ENCODE results near the gene ZSWIM6.

ZSWIM6 gene

DNA sequence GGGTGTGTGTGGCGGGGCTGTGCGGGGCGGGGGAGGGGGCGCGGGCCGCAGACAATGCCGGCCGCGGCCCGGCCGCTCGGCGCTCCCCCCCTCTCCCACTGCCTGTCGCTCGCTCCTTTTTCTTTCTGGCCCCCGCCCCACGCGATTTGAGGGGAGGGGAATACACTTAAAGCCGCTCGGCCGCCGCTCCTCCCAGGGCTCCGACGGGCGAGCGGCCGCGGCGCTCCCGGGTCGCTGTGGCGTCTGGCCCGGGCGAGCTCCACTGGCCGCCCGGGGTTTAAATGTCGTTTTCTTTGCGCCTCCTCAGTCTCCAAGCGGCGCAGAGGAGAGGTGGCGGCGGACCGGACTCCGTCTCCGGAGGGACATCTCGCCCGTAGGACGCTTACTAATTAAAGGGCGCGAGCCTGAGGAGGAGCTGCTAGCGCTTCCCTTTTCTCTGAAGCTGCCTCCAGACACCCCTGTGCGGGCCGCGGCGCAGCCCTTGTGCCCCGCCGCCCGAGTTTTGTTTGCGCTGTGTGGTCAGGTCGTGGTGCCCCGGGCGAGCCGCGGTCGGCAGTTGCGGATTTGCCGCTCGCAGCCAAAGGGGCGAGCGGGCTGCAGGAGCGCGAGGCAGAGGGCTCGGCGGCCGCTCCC is 1.4 kb downstream of the ZSWIM6 start:
- H3K27me3 ChIP-seq: no peaks in the 10 kb centered on the region
- peak overlapping the region; percentile 81 to 96 (median 91) for H3K4me2 ChIP-seq
- H3K4me1 ChIP-seq: peaks cover 30 to 49% (median 37%) of the 10 kb centered on the region in 10 experiments
- H3K36me3 ChIP-seq: peaks cover 11 to 27% (median 14%) of the 10 kb centered on the region in 11 experiments
- peaks cover 7 to 16% (median 12%) of the 10 kb centered on the region in 11 experiments; a peak in 19 of 22 replicates for H3K9me3 ChIP-seq (replicated peaks in 1 of 11)
- peak overlapping the region; percentile 89 to 98 (median 93) for H3K27ac ChIP-seq
- H4K20me1 ChIP-seq: peaks cover 42 to 63% (median 60%) of the 10 kb centered on the region in 11 experiments
- peak overlapping the region; percentile 94 to 99 (median 97) for H3K9ac ChIP-seq
- TF ChIP-seq Cebpa-rat (IDR thresholded peaks at IDR 0.05): no peak
- H3K4me3 ChIP-seq: peak overlapping the region; percentile 75 to 99 (median 92)

DNA sequence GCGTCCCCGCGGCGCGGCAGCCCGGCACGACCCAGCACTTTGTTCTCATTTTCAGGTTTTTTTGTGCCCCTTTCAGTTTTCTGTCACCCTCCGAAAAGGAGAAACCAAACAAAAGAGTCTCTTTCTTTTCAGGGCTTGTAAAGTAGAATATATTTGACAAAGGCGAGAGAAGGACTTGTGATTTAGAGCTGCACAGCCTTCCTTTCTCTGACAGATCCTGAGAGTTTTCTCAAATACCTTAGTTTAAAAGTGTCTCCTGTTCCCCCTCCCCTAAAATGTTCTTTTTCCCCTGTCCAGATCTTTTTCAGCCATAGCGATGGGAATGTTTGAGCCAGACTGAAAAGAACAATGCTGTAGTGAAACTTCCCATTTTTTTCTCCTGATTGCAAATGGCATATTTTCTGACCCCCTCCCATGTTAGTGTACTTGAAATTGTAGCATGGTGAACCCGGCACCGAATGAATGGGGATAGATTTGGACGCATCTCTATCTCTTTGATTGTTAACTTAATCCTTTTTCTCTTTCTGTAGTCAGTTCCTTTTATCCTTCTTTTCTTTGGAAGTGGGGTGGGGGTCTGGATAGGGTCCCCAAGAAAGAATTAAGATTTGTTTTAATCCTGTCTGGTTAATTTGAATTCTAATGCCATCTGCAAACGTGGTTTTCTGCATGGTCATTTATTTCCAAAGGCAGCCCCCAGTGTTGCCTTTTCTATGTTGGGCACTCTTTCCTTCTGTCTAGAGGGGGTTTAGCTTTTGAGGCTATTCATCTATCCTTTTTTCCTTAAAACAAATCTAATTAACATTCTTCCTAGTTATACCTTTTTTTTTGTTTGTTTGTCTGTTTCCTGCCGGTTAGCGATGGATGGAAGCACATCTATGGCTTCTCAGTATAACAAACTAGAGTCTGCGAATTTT is 2.2 kb downstream of the ZSWIM6 start:
- Histone ChIP-seq H3K9me3 (replicated peaks in 1 of 11) (peaks cover 7 to 16% (median 12%) of the 10 kb centered on the region in 11 experiments; a peak in 19 of 22 replicates), H3K4me2 (peak overlapping the region; percentile 81 to 96 (median 91)), H3K36me3 (peaks cover 11 to 27% (median 14%) of the 10 kb centered on the region in 11 experiments), H3K9ac (peak overlapping the region; percentile 94 to 99 (median 97)), H3K4me3 (peak overlapping the region; percentile 75 to 99 (median 92)), H3K4me1 (peaks cover 25 to 49% (median 35%) of the 10 kb centered on the region in 10 experiments), H3K27ac (peak overlapping the region; percentile 89 to 98 (median 93)), H4K20me1 (peaks cover 50 to 71% (median 68%) of the 10 kb centered on the region in 11 experiments), H3K27me3 (no peaks in the 10 kb centered on the region)
- no peak for TF ChIP-seq Cebpa-rat (IDR thresholded peaks at IDR 0.05)

DNA sequence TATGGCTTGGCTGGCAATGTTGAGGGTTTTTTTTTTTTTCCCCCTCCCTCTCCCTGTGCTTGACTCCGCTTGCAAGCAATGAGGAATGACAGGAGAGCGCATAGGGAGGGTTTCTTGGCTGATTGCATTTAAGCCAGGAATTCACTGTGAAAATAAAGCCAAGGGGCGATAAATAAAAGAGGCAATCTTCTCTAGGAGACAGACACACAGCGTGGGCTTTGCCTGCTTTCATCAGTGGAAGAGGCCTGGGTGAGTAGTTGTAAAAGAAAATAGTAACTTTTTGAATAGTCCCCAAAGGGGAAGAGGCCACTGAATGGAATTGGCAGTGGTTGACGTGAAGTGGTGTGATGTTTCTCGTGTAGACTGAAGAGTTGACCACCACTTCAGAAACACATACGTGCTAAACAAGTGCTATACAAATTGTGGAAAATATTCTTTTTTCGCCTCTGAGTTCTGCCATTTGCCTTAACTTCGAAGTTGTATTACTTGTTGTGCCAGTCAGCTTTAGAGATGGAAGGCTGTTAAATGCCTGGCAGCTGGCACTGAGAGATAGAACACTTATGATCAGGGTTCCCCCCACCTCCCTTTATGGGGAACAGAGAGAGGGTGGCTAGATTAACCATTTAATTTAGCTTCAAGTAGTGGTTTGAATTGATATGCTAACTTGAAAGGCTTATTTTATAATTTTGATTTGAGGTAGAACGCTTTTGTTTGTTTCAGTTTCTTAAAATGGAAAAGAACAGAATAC is 3.0 kb downstream of the ZSWIM6 start:
- Histone ChIP-seq H3K36me3 (peaks cover 11 to 27% (median 14%) of the 10 kb centered on the region in 11 experiments), H3K27me3 (no peaks in the 10 kb centered on the region), H3K9ac (peak overlapping the region; percentile 94 to 99 (median 97)), H3K4me1 (peaks cover 17 to 49% (median 30%) of the 10 kb centered on the region in 10 experiments), H3K4me3 (peak overlapping the region; percentile 75 to 99 (median 92)), H3K27ac (peak overlapping the region in 3 of 11 experiments; percentile 21 to 98 (median 94); a peak in 4 of 22 replicates), H4K20me1 (peaks cover 56 to 79% (median 76%) of the 10 kb centered on the region in 11 experiments), H3K9me3 (replicated peaks in 1 of 11) (peaks cover 7 to 16% (median 12%) of the 10 kb centered on the region in 11 experiments; a peak in 19 of 22 replicates), H3K4me2 (peak overlapping the region; percentile 81 to 96 (median 91))
- no peak for TF ChIP-seq Cebpa-rat (IDR thresholded peaks at IDR 0.05)

DNA sequence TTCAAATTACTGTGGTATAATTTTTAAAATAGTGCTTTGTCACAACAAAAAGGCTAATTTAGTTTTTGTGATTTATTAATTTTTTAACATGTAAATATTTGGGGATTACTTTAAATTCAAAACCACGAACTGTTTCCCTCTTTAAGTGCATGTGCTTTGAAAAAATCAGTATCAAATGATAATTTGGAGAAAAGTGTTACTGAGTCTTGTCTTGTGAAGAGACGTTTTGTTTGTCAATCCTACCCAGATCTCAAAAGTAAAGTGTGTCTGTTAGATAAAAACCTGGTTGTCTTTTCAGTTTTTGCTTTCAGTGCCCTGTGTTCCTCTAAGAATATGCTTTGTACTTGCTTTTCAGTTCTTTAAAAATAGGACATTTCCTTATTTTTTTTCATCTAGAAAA is 7.7 kb downstream of the ZSWIM6 start:
- Histone ChIP-seq H3K27ac (0 out of 22 replicates have a peak overlapping the region, but pooled peaks of 1 of the 11 experiments have one; percentile 26), H3K36me3 (peaks cover 14 to 34% (median 20%) of the 10 kb centered on the region in 11 experiments), H3K4me1 (peaks cover 14 to 92% (median 30%) of the 10 kb centered on the region in 10 experiments), H3K9me3 (replicated peaks in 1 of 11) (peaks cover 7 to 25% (median 12%) of the 10 kb centered on the region in 11 experiments; a peak in 19 of 22 replicates), H3K27me3 (no peaks in the 10 kb centered on the region), H3K9ac (peak overlapping the region in 2 of 11 experiments; percentile 2 to 34; a peak in 1 of 22 replicates), H3K4me3 (no peak overlapping the region; a peak in 1 of 20 replicates), H3K4me2 (peak overlapping the region in 3 of 11 experiments; percentile 47 to 75 (median 73); a peak in 4 of 22 replicates), H4K20me1 (peaks cover 74 to 100% (median 100%) of the 10 kb centered on the region in 11 experiments)
- no peak for TF ChIP-seq Cebpa-rat (IDR thresholded peaks at IDR 0.05)

DNA sequence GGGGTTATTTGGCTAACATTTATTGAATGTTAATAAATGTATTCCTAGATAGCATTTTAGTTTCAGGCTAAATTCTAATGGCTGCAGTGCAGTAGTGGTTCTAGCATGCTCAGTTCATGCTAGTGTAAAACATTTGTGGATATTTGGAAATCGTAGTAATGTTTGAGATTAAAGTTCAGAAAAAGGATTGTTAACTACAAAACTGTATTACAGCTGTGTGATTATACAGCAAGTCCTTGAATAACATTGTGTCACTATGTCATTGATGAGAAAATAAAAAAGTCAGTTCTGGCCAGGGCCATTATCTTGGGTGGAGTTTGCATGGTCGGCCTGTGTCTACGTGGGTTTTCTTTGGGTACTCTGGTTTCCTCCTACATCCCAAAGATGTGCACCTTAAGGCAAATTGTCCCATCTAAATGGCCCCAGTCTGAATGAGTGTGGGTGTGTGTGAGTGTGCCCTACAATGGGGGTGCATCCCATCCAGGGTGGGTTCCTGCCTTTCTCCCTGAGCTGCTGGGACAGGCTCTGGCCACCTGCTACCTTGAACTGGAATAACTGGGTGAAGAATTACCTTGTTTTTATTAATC is 8.8 kb downstream of the ZSWIM6 start:
- Histone ChIP-seq H3K27me3 (no peaks in the 10 kb centered on the region), H3K4me1 (peaks cover 7 to 90% (median 20%) of the 10 kb centered on the region in 10 experiments), H3K27ac (no peak overlapping the region), H3K9ac (no peak overlapping the region), H3K4me3 (no peak overlapping the region), H3K9me3 (replicated peaks in 1 of 11) (peaks cover 8 to 32% (median 16%) of the 10 kb centered on the region in 11 experiments; a peak in 19 of 22 replicates), H3K36me3 (peaks cover 14 to 32% (median 21%) of the 10 kb centered on the region in 11 experiments), H3K4me2 (peak overlapping the region in 4 of 11 experiments; percentile 12 to 75 (median 46); a peak in 4 of 22 replicates), H4K20me1 (peaks cover 64 to 100% (median 100%) of the 10 kb centered on the region in 11 experiments)
- TF ChIP-seq Cebpa-rat (IDR thresholded peaks at IDR 0.05): no peak

DNA sequence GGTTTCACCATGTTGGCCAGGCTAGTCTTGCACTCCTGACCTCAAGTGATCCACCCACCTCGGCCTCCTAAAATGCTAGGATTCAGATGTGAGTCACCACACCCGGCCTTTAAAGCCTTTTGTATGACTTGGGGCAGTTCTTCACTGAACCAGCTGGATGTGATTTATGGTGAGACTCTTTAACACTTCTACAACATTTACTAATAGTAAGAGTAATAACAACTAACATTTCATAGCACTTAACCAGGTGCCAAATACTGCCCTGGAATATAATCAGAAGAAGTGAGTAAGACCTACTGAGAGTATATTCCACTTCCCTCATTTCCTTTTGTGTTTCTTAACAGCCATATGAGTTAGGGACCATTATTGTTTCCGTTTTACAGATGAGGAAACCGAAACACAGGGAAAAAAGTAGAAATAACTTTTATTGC is 10.0 kb downstream of the ZSWIM6 start:
- peaks cover 3 to 32% (median 14%) of the 10 kb centered on the region in 11 experiments; a peak in 20 of 22 replicates for H3K9me3 ChIP-seq (replicated peaks in 1 of 11)
- peaks cover 53 to 100% (median 94%) of the 10 kb centered on the region in 11 experiments; a peak in 21 of 22 replicates for H4K20me1 ChIP-seq
- H3K27ac ChIP-seq: no peak overlapping the region
- H3K4me1 ChIP-seq: peaks cover 10 to 93% (median 20%) of the 10 kb centered on the region in 10 experiments
- H3K9ac ChIP-seq: no peak overlapping the region
- H3K4me2 ChIP-seq: peak overlapping the region in 3 of 11 experiments; percentile 48 to 75 (median 52); a peak in 6 of 22 replicates
- H3K4me3 ChIP-seq: no peak overlapping the region
- TF ChIP-seq Cebpa-rat (IDR thresholded peaks at IDR 0.05): no peak
- H3K27me3 ChIP-seq: no peaks in the 10 kb centered on the region
- H3K36me3 ChIP-seq: peaks cover 8 to 26% (median 12%) of the 10 kb centered on the region in 11 experiments

DNA sequence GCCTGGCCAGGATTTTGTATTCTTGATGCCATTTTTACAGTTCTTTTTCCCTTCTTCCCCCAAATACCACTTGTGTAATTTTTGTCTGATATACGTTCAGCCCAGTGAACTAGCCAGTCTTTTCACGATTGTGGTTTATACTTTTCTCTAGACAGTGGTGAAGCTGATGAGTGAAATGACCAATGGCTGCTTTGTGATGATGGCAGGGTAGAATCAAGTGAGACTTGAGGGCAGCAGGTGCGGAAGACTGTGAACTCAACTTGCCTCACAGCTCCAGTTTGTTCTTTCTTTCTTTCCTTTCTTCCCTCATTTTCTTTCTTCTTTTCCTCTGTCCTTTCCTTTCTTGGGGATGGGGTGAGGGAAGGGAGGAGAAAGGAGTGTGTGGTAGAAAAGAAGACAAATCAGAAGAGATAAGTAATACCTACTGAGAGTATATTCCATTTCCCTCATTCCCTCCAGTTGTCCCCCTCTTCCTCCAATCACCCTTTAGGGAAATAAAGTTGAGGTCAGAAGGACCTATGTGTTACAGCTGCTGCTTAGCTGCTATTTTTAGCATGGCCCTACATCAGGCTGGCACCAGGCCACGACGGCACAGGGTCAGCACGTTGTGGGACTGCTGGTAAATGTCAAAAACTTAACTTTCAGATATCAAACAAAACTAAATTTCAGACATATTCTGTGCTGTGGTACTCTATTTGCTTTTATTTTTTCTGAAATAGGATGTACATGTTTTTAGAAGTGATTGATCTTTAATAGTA is 12.3 kb downstream of the ZSWIM6 start:
- H3K27me3 ChIP-seq: no peaks in the 10 kb centered on the region
- H4K20me1 ChIP-seq: peaks cover 44 to 100% (median 91%) of the 10 kb centered on the region in 11 experiments; a peak in 21 of 22 replicates
- peak overlapping the region in 9 of 11 experiments; percentile 4 to 62 (median 29); a peak in 13 of 22 replicates for H3K4me2 ChIP-seq
- peaks cover 0 to 37% (median 21%) of the 10 kb centered on the region in 11 experiments; a peak in 16 of 22 replicates for H3K9me3 ChIP-seq (replicated peaks in 1 of 11)
- TF ChIP-seq Cebpa-rat (IDR thresholded peaks at IDR 0.05): no peak
- no peak overlapping the region for H3K9ac ChIP-seq
- peaks cover 4 to 29% (median 14%) of the 10 kb centered on the region in 11 experiments; a peak in 18 of 22 replicates for H3K36me3 ChIP-seq
- peaks cover 11 to 98% (median 32%) of the 10 kb centered on the region in 10 experiments for H3K4me1 ChIP-seq
- H3K4me3 ChIP-seq: no peak overlapping the region
- no peak overlapping the region for H3K27ac ChIP-seq
